ENCODE data around the gene HBZ.

The HBZ gene

GRCh38 chr16:185691-186090 is 33.2 kb downstream of the HBZ start:
- TF ChIP-seq YY1 (IDR thresholded peaks at IDR 0.05; ENCODE audit: insufficient read depth, insufficient read length), result no peak
- Histone ChIP-seq H3K9ac (ENCODE audit: insufficient read length, low read depth) (no peak overlapping the region), H3K4me3 (ENCODE audit: insufficient read length, low read depth) (no peak overlapping the region), H3K4me1 (ENCODE audit: insufficient read depth, insufficient read length) (peaks cover 4% of the 10 kb centered on the region), H3K9me3 (ENCODE audit: insufficient read depth, low read length) (no peaks in the 10 kb centered on the region), H3K36me3 (ENCODE audit: insufficient read depth, insufficient read length, low read length) (peaks cover 65% of the 10 kb centered on the region), H3K27me3 (ENCODE audit: insufficient read depth, insufficient read length) (no peaks in the 10 kb centered on the region)
- DNase-seq (ENCODE audit: low read depth, low spot score), result no peak

- DNase-seq (ENCODE audit: low read depth, low spot score), result no peak
- H3K9ac ChIP-seq (ENCODE audit: insufficient read length, low read depth), result no peak overlapping the region
- H3K4me1 ChIP-seq (ENCODE audit: insufficient read depth, insufficient read length), result peaks cover 2% of the 10 kb centered on the region
- no peaks in the 10 kb centered on the region for H3K9me3 ChIP-seq (ENCODE audit: insufficient read depth, low read length)
- H3K4me3 ChIP-seq (ENCODE audit: insufficient read length, low read depth), result no peak overlapping the region
- peaks cover 78% of the 10 kb centered on the region for H3K36me3 ChIP-seq (ENCODE audit: insufficient read depth, insufficient read length, low read length)
- no peak for TF ChIP-seq SUZ12 (IDR thresholded peaks at IDR 0.05; ENCODE audit: extremely low read depth, insufficient read depth, insufficient read length)
- TF ChIP-seq YY1 (IDR thresholded peaks at IDR 0.05; ENCODE audit: insufficient read depth, insufficient read length), result no peak
- TF ChIP-seq ZNF274 (IDR thresholded peaks at IDR 0.05; ENCODE audit: low read depth, low read length), result no peak
- no peaks in the 10 kb centered on the region for H3K27me3 ChIP-seq (ENCODE audit: insufficient read depth, insufficient read length)
Observed at GRCh38 chr16:187330-187729, 34.9 kb downstream of the HBZ start.

- no peak overlapping the region for H3K9ac ChIP-seq (ENCODE audit: insufficient read length, low read depth)
- H3K4me3 ChIP-seq (ENCODE audit: insufficient read length, low read depth), result no peak overlapping the region
- TF ChIP-seq ZNF274 (IDR thresholded peaks at IDR 0.05; ENCODE audit: low read depth, low read length) (no peak), SUZ12 (IDR thresholded peaks at IDR 0.05; ENCODE audit: extremely low read depth, insufficient read depth, insufficient read length) (no peak), YY1 (IDR thresholded peaks at IDR 0.05; ENCODE audit: insufficient read depth, insufficient read length) (no peak)
- peaks cover 83% of the 10 kb centered on the region for H3K36me3 ChIP-seq (ENCODE audit: insufficient read depth, insufficient read length, low read length)
- H3K4me1 ChIP-seq (ENCODE audit: insufficient read depth, insufficient read length), result peaks cover 2% of the 10 kb centered on the region
- no peak for DNase-seq (ENCODE audit: low read depth, low spot score)
- no peaks in the 10 kb centered on the region for H3K9me3 ChIP-seq (ENCODE audit: insufficient read depth, low read length)
- no peaks in the 10 kb centered on the region for H3K27me3 ChIP-seq (ENCODE audit: insufficient read depth, insufficient read length)
Observed at GRCh38 chr16:188674-189073, 36.2 kb downstream of the HBZ start.

DNA sequence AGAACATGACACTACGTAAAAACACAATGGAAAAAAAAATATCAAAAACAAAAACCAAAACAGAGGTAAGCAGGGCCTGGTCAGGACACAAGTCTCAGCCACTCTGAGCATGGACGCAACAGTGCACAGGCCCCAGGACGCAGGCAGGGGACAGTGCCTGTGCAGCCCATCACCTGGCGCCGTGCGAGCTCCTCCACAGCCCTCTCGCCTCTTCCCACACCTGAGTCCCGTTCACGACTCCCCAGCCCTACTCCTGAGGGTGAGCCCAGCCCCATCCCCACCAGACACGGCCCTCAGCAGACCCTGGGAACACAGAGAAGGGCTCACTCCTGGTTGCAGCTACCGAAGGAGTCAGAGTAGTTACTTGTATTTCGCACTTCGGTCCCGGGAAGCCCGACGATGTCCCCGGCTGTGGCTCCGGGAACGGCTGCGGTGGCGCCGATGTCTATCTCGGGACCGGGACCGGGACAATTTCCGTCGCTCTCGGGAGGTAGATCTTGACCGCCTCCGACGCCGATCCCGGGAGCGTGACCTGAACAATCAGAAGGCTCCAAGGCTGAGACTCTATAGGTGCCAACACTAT is 37.3 kb downstream of the HBZ start:
- Histone ChIP-seq H3K4me1 (ENCODE audit: insufficient read depth, insufficient read length) (no peaks in the 10 kb centered on the region), H3K9me3 (ENCODE audit: insufficient read depth, low read length) (no peaks in the 10 kb centered on the region), H3K4me3 (ENCODE audit: insufficient read length, low read depth) (no peak overlapping the region), H3K36me3 (ENCODE audit: insufficient read depth, insufficient read length, low read length) (peaks cover 84% of the 10 kb centered on the region), H3K9ac (ENCODE audit: insufficient read length, low read depth) (no peak overlapping the region), H3K27me3 (ENCODE audit: insufficient read depth, insufficient read length) (no peaks in the 10 kb centered on the region)
- DNase-seq (ENCODE audit: low read depth, low spot score), result no peak
- TF ChIP-seq YY1 (IDR thresholded peaks at IDR 0.05; ENCODE audit: insufficient read depth, insufficient read length), result no peak
- TF ChIP-seq ZNF274 (IDR thresholded peaks at IDR 0.05; ENCODE audit: low read depth, low read length), result no peak
- TF ChIP-seq SUZ12 (IDR thresholded peaks at IDR 0.05; ENCODE audit: extremely low read depth, insufficient read depth, insufficient read length), result no peak

DNA sequence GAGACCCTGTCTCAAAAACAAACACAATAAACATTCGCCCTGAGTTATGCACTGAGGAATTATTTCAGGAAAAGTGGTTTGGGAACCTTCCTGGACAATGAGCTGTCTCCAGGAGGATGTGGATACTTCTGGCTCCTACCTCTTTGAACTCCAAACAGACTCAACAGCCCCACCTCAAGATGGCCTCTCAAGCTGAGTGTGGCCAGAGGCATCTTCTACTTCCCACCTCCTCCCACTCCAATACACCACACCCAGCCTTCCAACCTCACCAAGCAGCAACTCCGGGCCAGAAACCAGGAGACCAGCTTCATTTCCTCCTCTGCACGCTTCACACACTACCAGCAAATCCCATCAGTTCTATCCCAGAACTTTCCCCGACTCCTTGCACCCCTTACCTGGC is 39.4 kb downstream of the HBZ start:
- TF ChIP-seq SUZ12 (IDR thresholded peaks at IDR 0.05; ENCODE audit: extremely low read depth, insufficient read depth, insufficient read length), result no peak
- no peak for TF ChIP-seq YY1 (IDR thresholded peaks at IDR 0.05; ENCODE audit: insufficient read depth, insufficient read length)
- TF ChIP-seq ZNF274 (IDR thresholded peaks at IDR 0.05; ENCODE audit: low read depth, low read length), result no peak
- H3K36me3 ChIP-seq (ENCODE audit: insufficient read depth, insufficient read length, low read length), result peaks cover 93% of the 10 kb centered on the region
- no peak overlapping the region for H3K4me3 ChIP-seq (ENCODE audit: insufficient read length, low read depth)
- DNase-seq (ENCODE audit: low read depth, low spot score), result no peak
- H3K4me1 ChIP-seq (ENCODE audit: insufficient read depth, insufficient read length), result no peaks in the 10 kb centered on the region
- H3K27me3 ChIP-seq (ENCODE audit: insufficient read depth, insufficient read length), result no peaks in the 10 kb centered on the region
- no peaks in the 10 kb centered on the region for H3K9me3 ChIP-seq (ENCODE audit: insufficient read depth, low read length)
- no peak overlapping the region for H3K9ac ChIP-seq (ENCODE audit: insufficient read length, low read depth)

DNA sequence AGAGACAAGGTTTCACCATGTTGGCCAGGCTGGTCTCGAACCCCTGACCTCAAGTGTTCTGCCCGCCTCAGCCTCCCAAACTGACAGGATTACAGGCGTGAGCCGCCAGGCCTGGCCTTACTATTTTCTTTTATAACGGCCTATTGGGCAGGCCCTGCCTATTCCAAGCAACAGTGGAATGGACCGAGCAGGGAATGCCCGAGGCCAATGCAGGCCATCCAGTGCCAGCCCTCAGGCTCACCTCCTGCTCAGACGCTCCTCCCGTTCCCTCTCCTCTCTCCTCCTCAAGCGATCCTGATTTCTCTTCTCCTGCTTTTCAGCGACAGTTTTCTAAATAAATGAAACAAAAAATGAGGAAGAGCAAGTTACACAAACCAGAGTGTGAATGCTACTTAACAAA is 40.2 kb downstream of the HBZ start:
- H3K9me3 ChIP-seq (ENCODE audit: insufficient read depth, low read length), result no peaks in the 10 kb centered on the region
- no peaks in the 10 kb centered on the region for H3K4me1 ChIP-seq (ENCODE audit: insufficient read depth, insufficient read length)
- TF ChIP-seq SUZ12 (IDR thresholded peaks at IDR 0.05; ENCODE audit: extremely low read depth, insufficient read depth, insufficient read length), result no peak
- no peak for TF ChIP-seq ZNF274 (IDR thresholded peaks at IDR 0.05; ENCODE audit: low read depth, low read length)
- TF ChIP-seq YY1 (IDR thresholded peaks at IDR 0.05; ENCODE audit: insufficient read depth, insufficient read length), result no peak
- H3K36me3 ChIP-seq (ENCODE audit: insufficient read depth, insufficient read length, low read length), result peaks cover 92% of the 10 kb centered on the region
- H3K4me3 ChIP-seq (ENCODE audit: insufficient read length, low read depth), result no peak overlapping the region
- DNase-seq (ENCODE audit: low read depth, low spot score), result no peak
- H3K27me3 ChIP-seq (ENCODE audit: insufficient read depth, insufficient read length), result no peaks in the 10 kb centered on the region
- no peak overlapping the region for H3K9ac ChIP-seq (ENCODE audit: insufficient read length, low read depth)

GRCh38 chr16:193441-193840 is 41.0 kb downstream of the HBZ start:
- H3K36me3 ChIP-seq (ENCODE audit: insufficient read depth, insufficient read length, low read length), result peaks cover 94% of the 10 kb centered on the region
- TF ChIP-seq ZNF274 (IDR thresholded peaks at IDR 0.05; ENCODE audit: low read depth, low read length) (no peak), YY1 (IDR thresholded peaks at IDR 0.05; ENCODE audit: insufficient read depth, insufficient read length) (no peak), SUZ12 (IDR thresholded peaks at IDR 0.05; ENCODE audit: extremely low read depth, insufficient read depth, insufficient read length) (no peak)
- DNase-seq (ENCODE audit: low read depth, low spot score), result no peak
- no peaks in the 10 kb centered on the region for H3K27me3 ChIP-seq (ENCODE audit: insufficient read depth, insufficient read length)
- H3K9ac ChIP-seq (ENCODE audit: insufficient read length, low read depth), result no peak overlapping the region
- H3K4me3 ChIP-seq (ENCODE audit: insufficient read length, low read depth), result no peak overlapping the region
- no peaks in the 10 kb centered on the region for H3K9me3 ChIP-seq (ENCODE audit: insufficient read depth, low read length)
- H3K4me1 ChIP-seq (ENCODE audit: insufficient read depth, insufficient read length), result no peaks in the 10 kb centered on the region

All from NT2/D1 (cell line).